Stimulated activated CD8-positive, alpha-beta memory T cell treated with anti-CD3 and anti-CD28 coated beads, Interleukin-4, amount 100 ng/mL, for 4 hours (primary cell): ENCODE data around the gene PLEKHG4.
A peak's percentile ranks its signal among the peaks of the same experiment; 100 is the strongest.

Experiments
- DNase-seq, 2 donors: peaks; one replicate each; pipeline ENCODE4 v3.0.0-alpha.2; 2020; ENCODE audit warnings: low read depth in 2 of 2, low spot score in 1 of 2

Gene PLEKHG4

DNA sequence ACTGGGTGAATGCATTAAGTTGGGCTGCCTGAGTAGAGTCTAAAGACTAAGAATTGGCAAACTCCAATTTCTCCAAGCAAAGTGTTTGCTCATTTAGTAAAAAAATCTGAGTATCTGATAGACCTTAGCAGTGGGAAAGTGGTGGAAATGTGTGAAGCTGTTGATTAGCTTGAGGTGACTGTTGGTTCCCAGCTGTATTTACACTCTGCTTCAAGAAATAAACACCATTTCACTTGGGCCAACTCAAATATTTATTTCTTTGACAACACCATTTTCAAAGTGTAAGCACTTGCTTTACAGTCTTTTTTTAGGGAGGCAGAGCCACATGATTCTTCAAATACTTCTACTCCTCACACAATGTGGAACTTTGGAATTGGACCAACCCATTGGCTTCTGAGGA lies 38.5 kb downstream of the PLEKHG4 start:
- no peak for DNase-seq

DNA sequence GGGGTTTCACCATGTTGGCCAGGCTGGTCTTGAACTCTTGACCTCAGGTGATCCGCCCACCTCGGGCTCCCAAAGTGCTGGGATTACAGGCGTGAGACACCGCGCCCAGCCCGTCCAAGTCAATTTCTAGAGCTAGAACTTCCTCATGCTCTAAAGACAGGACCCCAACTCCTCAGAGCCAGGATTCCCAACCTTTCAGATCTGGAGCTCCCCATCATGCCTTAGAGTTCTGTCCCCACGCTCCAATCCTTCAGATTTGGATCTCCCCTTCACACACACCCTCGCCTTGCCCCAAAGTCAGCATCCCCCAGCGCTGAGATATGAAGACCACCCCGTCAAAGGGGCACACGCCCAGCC lies 46.8 kb downstream of the PLEKHG4 start:
- no peak for DNase-seq

DNA sequence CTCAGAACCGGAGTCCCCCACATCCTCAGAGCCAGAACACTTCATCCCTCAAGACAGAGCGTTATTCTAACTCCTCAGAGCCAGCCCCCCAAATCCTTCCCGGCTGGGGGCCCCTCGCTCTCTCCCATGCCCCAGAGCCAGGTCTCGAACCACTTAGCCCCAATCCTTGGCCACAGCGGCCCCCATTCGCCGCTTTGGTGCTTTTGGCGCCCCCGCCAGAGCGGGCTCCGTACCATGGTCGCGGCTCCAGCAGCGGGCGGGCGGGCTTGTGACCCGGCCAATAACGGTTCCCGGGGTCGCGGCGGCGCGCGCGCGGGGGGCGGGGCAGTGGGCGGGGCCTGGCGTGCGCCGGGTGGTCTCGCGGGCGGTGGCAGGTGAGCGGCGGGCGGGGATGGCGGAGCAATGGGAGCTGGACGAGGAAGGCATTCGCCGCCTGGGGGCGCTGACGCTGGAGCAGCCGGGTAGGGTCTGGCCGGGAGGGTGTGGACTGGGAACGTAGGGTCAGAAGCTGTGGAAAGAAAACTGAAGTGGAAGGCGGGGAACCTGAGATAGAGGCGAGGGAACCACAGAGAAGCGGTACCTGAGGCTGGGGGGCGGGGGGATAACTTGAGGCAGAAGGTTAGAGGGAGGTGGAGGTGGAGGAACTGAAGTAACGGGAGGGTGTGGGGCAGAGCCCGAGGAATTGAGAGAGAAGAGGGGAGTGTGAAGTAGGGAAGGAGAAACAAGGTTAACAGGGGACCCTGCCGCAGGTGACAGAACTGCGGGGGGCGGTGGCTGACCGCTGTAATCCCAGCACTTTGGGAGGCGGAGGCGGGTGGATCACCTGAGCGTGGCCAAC lies 47.4 kb downstream of the PLEKHG4 start, which contains the start of the genes KCTD19 and LRRC36:
Gene KCTD19 (minus strand): TSS at position 270 of the 838 bp plus-strand sequence. CDS start 34 bp downstream, at position 236.
Gene LRRC36 (plus strand): TSS at position 344 of the 838 bp plus-strand sequence. CDS start 48 bp downstream, at position 392.
- DNase-seq = peak; percentile 21 to 33

DNA sequence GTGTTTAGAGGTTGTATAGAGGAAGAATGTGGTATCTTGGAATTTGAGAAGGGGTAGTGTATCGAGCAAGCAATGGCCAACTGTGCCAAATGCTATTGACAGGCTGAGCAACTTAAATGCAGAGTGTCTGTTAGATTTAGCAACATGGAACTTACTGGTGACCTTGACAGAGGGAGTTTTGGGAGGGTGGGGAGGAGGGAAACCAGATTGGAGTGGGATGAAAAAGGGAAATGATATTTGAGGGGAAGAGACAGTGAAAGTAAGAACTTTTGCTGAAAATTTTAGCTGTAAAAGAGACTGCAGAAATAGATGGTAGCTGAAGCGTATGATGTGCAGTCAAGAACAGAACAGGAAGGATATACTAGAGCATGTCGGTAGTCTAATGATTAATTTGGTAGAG lies 48.4 kb downstream of the PLEKHG4 start:
- no peak for DNase-seq

DNA sequence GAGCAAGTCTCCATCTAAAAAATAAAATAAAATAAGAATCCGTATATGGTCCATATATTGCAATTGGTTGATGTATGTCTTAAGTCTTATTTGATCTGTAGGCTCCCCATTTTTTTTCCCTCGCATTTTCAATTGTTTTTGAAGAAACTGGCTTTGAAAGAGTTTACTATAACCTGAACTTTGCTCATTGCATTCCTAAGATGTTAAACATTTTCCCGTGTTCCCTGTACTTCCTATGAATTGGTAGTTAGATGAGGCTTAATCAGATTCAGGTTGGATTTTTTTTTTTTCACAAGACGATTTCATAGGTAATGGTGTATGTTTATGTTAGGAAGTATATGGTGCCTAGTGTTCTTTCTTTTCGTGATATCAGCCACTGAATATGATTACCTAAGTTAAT lies 50.6 kb downstream of the PLEKHG4 start:
- DNase-seq = no peak

DNA sequence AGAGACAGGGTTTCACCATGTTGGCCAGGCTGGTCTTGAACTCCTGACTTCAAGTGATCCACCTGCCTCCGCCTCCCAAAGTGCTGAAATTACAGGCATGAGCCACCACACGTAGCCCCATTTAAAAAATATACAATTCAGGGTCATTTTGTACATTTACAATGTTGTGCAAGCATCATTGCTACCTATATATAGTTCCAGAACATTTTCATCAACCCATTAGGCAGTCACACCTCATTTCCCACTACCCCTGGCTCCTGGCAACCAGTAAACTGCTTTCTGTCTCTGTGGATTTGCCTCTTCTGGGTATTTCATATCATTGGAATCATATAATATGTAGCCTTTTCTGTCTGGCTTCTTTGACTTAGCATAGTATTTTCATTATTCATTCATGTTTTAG lies 54.0 kb downstream of the PLEKHG4 start:
- DNase-seq = no peak

DNA sequence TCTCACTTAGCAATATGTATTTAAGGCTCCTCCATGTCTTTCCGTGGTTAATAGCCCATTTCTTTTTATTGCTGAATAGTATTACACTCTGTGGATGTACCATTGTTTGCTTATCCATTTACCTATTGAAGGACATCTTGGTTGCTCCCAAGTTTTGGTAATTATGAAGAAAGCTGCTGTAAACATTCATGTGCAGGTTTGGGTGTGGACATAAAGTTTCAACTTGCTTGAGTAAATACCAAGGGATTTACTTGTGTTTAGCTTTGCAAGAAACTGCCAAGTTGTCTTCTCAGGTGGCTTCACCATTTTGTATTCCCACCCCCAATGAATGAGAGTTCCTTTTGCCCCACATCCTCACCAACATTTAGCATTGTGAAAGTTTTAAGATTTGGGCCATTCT lies 56.8 kb downstream of the PLEKHG4 start:
- DNase-seq = no peak

DNA sequence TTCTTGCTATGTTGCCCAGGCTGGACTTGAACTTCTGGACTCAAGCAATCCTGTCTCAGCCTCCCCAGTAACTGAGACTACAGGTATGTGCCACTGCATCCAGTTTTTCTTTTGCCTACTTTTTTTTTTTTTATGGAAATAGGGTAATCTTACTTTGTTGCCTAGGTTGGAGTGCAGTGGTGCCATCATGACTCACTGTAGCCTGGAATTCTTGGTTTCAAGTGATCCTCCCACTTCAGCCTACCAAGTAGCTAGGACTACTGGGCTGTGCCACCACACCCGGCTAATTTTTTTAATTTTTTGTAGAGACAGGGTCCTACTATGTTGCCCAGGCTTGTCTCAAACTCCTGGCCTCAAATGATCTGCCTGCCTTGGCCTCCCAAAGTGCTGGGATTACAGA lies 57.3 kb downstream of the PLEKHG4 start:
- no peak for DNase-seq
